Lower lobe of right lung (tissue), 2 donors: Measurements from ENCODE around the gene RGS13. TPM values are rescaled to one million over a fixed set of nuclear protein-coding genes. Genes with fewer than 3 reads are reported as not detected.

Experiments
- ATAC-seq, 2 donors: fragments of 200-7000 bp; cut with Tn5 transposase; one replicate each; pipeline ENCODE4 v1.9.1; 2020 to 2022; ENCODE audit warnings: mild to moderate bottlenecking in 2 of 2, moderate library complexity in 2 of 2
- DNase-seq: peaks from one replicate; pipeline ENCODE4 v3.0.0-alpha.2; 2020
- H3K27ac ChIP-seq: fragments of 200-600 bp; one replicate; pipeline ENCODE4 v1.8.0; 2022
- H3K27me3 ChIP-seq: fragments of 200-600 bp; one replicate; pipeline ENCODE4 v1.8.0; 2022; ENCODE audit warnings: low read depth
- H3K36me3 ChIP-seq: fragments of 200-600 bp; one replicate; pipeline ENCODE4 v1.8.0; 2022; ENCODE audit warnings: mild to moderate bottlenecking
- H3K4me1 ChIP-seq: fragments of 200-600 bp; one replicate; pipeline ENCODE4 v1.8.0; 2022
- H3K4me3 ChIP-seq: fragments of 200-600 bp; one replicate; pipeline ENCODE4 v1.8.0; 2022; ENCODE audit warnings: mild to moderate bottlenecking
- H3K9me3 ChIP-seq: fragments of 200-600 bp; one replicate; pipeline ENCODE4 v1.8.0; 2022
- intact Hi-C: fragments of 100-400 bp; cut with DNase I; formaldehyde crosslinking; loops from one replicate; pipeline ENCODE4 v1.11.0; 2022
- total RNA-seq: library from RNA; stranded (reverse); fragmentation: NEBNext Ultra II Directional; extraction: Animal tissue kit (Norgen Biotek cat#: 25700); gene quantifications from one replicate; pipeline ENCODE4 v1.2.1, GENCODE V29; 2021
- TF ChIP-seq, protein P1 (sequence below): fragments of 200-600 bp; IDR thresholded peaks from one replicate; pipeline ENCODE4 v1.8.0; 2022; ENCODE audit warnings: antibody characterized with exemption, mild to moderate bottlenecking
- donor health status: DM: no; HTN: yes; CAD: no; lungs with severe emphysema.

Gene RGS13
- total RNA-seq, 1 donor from 2014 or later: 5.0 TPM

- no peaks in the 10 kb centered on the region for H3K9me3 ChIP-seq
- no peaks in the 10 kb centered on the region for H3K4me1 ChIP-seq
- TF ChIP-seq, protein P1, sequence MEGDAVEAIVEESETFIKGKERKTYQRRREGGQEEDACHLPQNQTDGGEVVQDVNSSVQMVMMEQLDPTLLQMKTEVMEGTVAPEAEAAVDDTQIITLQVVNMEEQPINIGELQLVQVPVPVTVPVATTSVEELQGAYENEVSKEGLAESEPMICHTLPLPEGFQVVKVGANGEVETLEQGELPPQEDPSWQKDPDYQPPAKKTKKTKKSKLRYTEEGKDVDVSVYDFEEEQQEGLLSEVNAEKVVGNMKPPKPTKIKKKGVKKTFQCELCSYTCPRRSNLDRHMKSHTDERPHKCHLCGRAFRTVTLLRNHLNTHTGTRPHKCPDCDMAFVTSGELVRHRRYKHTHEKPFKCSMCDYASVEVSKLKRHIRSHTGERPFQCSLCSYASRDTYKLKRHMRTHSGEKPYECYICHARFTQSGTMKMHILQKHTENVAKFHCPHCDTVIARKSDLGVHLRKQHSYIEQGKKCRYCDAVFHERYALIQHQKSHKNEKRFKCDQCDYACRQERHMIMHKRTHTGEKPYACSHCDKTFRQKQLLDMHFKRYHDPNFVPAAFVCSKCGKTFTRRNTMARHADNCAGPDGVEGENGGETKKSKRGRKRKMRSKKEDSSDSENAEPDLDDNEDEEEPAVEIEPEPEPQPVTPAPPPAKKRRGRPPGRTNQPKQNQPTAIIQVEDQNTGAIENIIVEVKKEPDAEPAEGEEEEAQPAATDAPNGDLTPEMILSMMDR: no peak
- ATAC-seq: no peak
- H3K36me3 ChIP-seq: no peaks in the 10 kb centered on the region
- no peak overlapping the region for H3K4me3 ChIP-seq
- no peaks in the 10 kb centered on the region for H3K27me3 ChIP-seq
- DNase-seq: no peak
- no peak overlapping the region for H3K27ac ChIP-seq
- intact Hi-C loops: no loop called here
Observed at GRCh38 chr1:192601567-192601966, 34.4 kb upstream of the RGS13 start.

GRCh38 chr1:192602757-192603156 lies 33.2 kb upstream of the RGS13 start:
- intact Hi-C loops: no loop called here

GRCh38 chr1:192603218-192603787 lies 32.6 kb upstream of the RGS13 start:
- intact Hi-C loops: no loop called here
- Histone ChIP-seq H3K4me3 (no peak overlapping the region), H3K4me1 (no peaks in the 10 kb centered on the region), H3K36me3 (no peaks in the 10 kb centered on the region), H3K9me3 (no peaks in the 10 kb centered on the region), H3K27ac (no peak overlapping the region), H3K27me3 (no peaks in the 10 kb centered on the region)
- ATAC-seq (no peak), DNase-seq (no peak)
- TF ChIP-seq, protein P1: no peak

More at GRCh38 chr1:192602757-192603156, 33.2 kb upstream of the RGS13 start:
- no peak overlapping the region for H3K4me3 ChIP-seq
- TF ChIP-seq, protein P1: no peak
- no peaks in the 10 kb centered on the region for H3K27me3 ChIP-seq
- H3K27ac ChIP-seq: no peak overlapping the region
- no peaks in the 10 kb centered on the region for H3K4me1 ChIP-seq
- ATAC-seq: no peak
- H3K36me3 ChIP-seq: no peaks in the 10 kb centered on the region
- no peaks in the 10 kb centered on the region for H3K9me3 ChIP-seq
- DNase-seq: no peak

DNA sequence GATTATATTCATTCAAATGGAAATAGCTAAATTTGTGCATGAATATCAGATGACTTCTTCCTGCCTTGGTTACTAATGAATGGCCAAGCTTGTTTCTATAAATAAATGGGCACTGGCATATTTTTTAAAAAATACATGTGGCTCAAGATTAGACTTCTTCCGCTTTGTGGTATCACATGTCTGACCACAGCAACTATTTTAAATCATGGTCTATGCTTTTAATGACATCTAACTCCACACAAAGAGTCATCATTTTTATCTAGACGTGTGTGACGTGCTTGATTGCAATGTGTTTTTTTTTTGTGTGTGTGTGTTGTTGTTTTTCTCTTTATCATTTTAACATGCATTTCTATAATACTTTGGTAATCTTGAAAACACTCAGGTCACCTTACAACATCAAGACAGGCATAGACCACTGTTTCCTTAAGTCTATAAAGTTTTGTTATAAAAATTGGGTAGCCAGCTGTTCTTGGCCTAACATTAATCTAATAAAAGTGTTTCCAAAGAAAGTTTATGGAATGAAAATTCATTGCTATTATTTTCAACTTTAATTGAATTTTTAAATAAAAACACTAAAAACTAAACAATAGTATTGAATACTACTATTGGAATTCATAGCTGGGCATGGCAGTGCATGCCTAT lies 30.8 kb upstream of the RGS13 start:
- ATAC-seq (peak; percentile 40 to 51), DNase-seq (no peak)
- H3K4me3 ChIP-seq: no peak overlapping the region
- no peak overlapping the region for H3K27ac ChIP-seq
- TF ChIP-seq, protein P1: no peak
- intact Hi-C loops: no loop called here
- no peaks in the 10 kb centered on the region for H3K36me3 ChIP-seq
- H3K4me1 ChIP-seq: no peaks in the 10 kb centered on the region
- no peaks in the 10 kb centered on the region for H3K9me3 ChIP-seq
- H3K27me3 ChIP-seq: no peaks in the 10 kb centered on the region

DNA sequence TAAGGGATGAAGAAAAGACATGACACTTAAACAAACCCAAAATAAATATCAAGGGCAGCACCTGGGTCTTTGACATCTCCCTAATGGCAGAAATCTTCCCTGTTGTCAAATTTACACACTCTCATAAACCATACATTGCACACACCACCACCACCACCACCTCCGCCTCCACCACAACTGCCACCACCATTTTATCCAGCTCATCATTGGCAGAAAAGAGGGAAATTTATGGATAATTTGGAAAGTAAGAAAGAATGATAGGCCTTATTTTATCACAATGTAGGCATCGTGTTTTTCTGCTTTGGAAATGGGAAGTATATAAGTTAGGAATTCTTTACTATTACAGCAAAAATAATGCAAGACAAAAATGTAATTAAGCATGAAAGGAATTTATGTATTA lies 27.3 kb upstream of the RGS13 start:
- no peaks in the 10 kb centered on the region for H3K36me3 ChIP-seq
- no peaks in the 10 kb centered on the region for H3K4me1 ChIP-seq
- H3K9me3 ChIP-seq: no peaks in the 10 kb centered on the region
- intact Hi-C loops: no loop called here
- no peak overlapping the region for H3K27ac ChIP-seq
- no peak for ATAC-seq
- no peaks in the 10 kb centered on the region for H3K27me3 ChIP-seq
- DNase-seq: no peak
- no peak overlapping the region for H3K4me3 ChIP-seq
- TF ChIP-seq, protein P1: no peak
